ENCODE measurements around the gene WNT3. TPM values are rescaled to one million over a fixed set of nuclear protein-coding genes. Genes with fewer than 3 reads are reported as not detected.

Gene WNT3
- total and polyA plus RNA-seq, 4 experiments from 2014 or later, result not detected

- Mint-ChIP-seq H3K9me3 (peaks cover 0 to 2% (median 0%) of the 10 kb centered on the region in 8 donors), H3K27ac (no peak overlapping the region), H3K4me1 (peaks cover 3 to 4% (median 3%) of the 10 kb centered on the region in 4 donors), H3K27me3 (peaks cover 35 to 55% of the 10 kb centered on the region in 2 donors), H3K36me3 (no peaks in the 10 kb centered on the region), H3K4me3 (no peak overlapping the region)
- ChIA-PET CTCF (ENCODE audit: partially characterized antibody) (no interaction called here), POLR2A (ENCODE audit: partially characterized antibody) (no interaction called here)
- H3K9me3 ChIP-seq (ENCODE audit: control insufficient read depth in 1 of 2, low read length in 2 of 2), result no peaks in the 10 kb centered on the region
- H3K4me3 ChIP-seq (ENCODE audit: low read length in 2 of 2), result no peak overlapping the region
- peaks cover 33% of the 10 kb centered on the region for H3K27me3 ChIP-seq (ENCODE audit: insufficient read depth, low read length)
- no peaks in the 10 kb centered on the region for H3K36me3 ChIP-seq (ENCODE audit: insufficient read depth, low read length)
- peaks cover 8% of the 10 kb centered on the region for H3K4me1 ChIP-seq (ENCODE audit: insufficient read depth, low read length)
- intact Hi-C loops (cut with micrococcal nuclease), result no loop called here
- no peak for DNase-seq
- H3K27ac ChIP-seq (ENCODE audit: low read depth, low read length), result no peak overlapping the region
Observed at GRCh38 chr17:46812624-46813318, 5.7 kb downstream of the WNT3 start.

GRCh38 chr17:46811978-46812583, 6.4 kb downstream of the WNT3 start:
- DNase-seq, result no peak
- POLR2A ChIA-PET (ENCODE audit: partially characterized antibody), result no interaction called here
- intact Hi-C loops (cut with micrococcal nuclease), result no loop called here
- no peaks in the 10 kb centered on the region for H3K36me3 ChIP-seq (ENCODE audit: insufficient read depth, low read length)
- H3K4me3 ChIP-seq (ENCODE audit: low read length in 2 of 2), result no peak overlapping the region
- H3K9me3 ChIP-seq (ENCODE audit: control insufficient read depth in 1 of 2, low read length in 2 of 2), result no peaks in the 10 kb centered on the region
- peaks cover 26% of the 10 kb centered on the region for H3K27me3 ChIP-seq (ENCODE audit: insufficient read depth, low read length)
- CTCF ChIA-PET (ENCODE audit: partially characterized antibody), result no interaction called here
- H3K4me1 Mint-ChIP-seq, result no peaks in the 10 kb centered on the region
- peaks cover 0 to 2% (median 0%) of the 10 kb centered on the region in 8 donors for H3K9me3 Mint-ChIP-seq
- H3K4me3 Mint-ChIP-seq, result no peak overlapping the region
- H3K36me3 Mint-ChIP-seq, result no peaks in the 10 kb centered on the region
- H3K27ac ChIP-seq (ENCODE audit: low read depth, low read length), result no peak overlapping the region
- H3K27me3 Mint-ChIP-seq, result peaks cover 29 to 54% of the 10 kb centered on the region in 2 donors
- H3K4me1 ChIP-seq (ENCODE audit: insufficient read depth, low read length), result peaks cover 3% of the 10 kb centered on the region
- H3K27ac Mint-ChIP-seq, result no peak overlapping the region

GRCh38 chr17:46810837-46811236, 7.7 kb downstream of the WNT3 start:
- H3K27ac Mint-ChIP-seq, result peak overlapping the region in 1 of 7 donors; percentile 50
- no peaks in the 10 kb centered on the region for H3K9me3 Mint-ChIP-seq
- DNase-seq, result no peak
- Histone ChIP-seq H3K9me3 (ENCODE audit: control insufficient read depth in 1 of 2, low read length in 2 of 2) (no peaks in the 10 kb centered on the region), H3K27me3 (ENCODE audit: insufficient read depth, low read length) (peaks cover 15% of the 10 kb centered on the region), H3K36me3 (ENCODE audit: insufficient read depth, low read length) (no peaks in the 10 kb centered on the region), H3K4me3 (ENCODE audit: low read length in 2 of 2) (no peak overlapping the region), H3K27ac (ENCODE audit: low read depth, low read length) (no peak overlapping the region), H3K4me1 (ENCODE audit: insufficient read depth, low read length) (no peaks in the 10 kb centered on the region)
- H3K36me3 Mint-ChIP-seq, result no peaks in the 10 kb centered on the region
- POLR2A ChIA-PET (ENCODE audit: partially characterized antibody), result no interaction called here
- no peak overlapping the region for H3K4me3 Mint-ChIP-seq
- no peaks in the 10 kb centered on the region for H3K4me1 Mint-ChIP-seq
- H3K27me3 Mint-ChIP-seq, result peaks cover 19 to 42% of the 10 kb centered on the region in 2 donors
- intact Hi-C loops (cut with micrococcal nuclease), result no loop called here
- CTCF ChIA-PET (ENCODE audit: partially characterized antibody), result no interaction called here

- no peaks in the 10 kb centered on the region for H3K9me3 Mint-ChIP-seq
- intact Hi-C loops (cut with micrococcal nuclease), result no loop called here
- H3K36me3 Mint-ChIP-seq, result no peaks in the 10 kb centered on the region
- Histone ChIP-seq H3K36me3 (ENCODE audit: insufficient read depth, low read length) (no peaks in the 10 kb centered on the region), H3K4me3 (ENCODE audit: low read length in 2 of 2) (no peak overlapping the region), H3K27me3 (ENCODE audit: insufficient read depth, low read length) (peaks cover 11% of the 10 kb centered on the region), H3K4me1 (ENCODE audit: insufficient read depth, low read length) (no peaks in the 10 kb centered on the region), H3K27ac (ENCODE audit: low read depth, low read length) (no peak overlapping the region), H3K9me3 (ENCODE audit: control insufficient read depth in 1 of 2, low read length in 2 of 2) (no peaks in the 10 kb centered on the region)
- H3K4me1 Mint-ChIP-seq, result no peaks in the 10 kb centered on the region
- ChIA-PET CTCF (ENCODE audit: partially characterized antibody) (no interaction called here), POLR2A (ENCODE audit: partially characterized antibody) (no interaction called here)
- no peak overlapping the region for H3K4me3 Mint-ChIP-seq
- H3K27me3 Mint-ChIP-seq, result peaks cover 9 to 36% of the 10 kb centered on the region in 2 donors
- DNase-seq, result no peak
- no peak overlapping the region for H3K27ac Mint-ChIP-seq
Observed at GRCh38 chr17:46809110-46809571, 9.4 kb downstream of the WNT3 start.

GRCh38 chr17:46805771-46806170, 12.7 kb downstream of the WNT3 start:
- POLR2A ChIA-PET (ENCODE audit: partially characterized antibody), result no interaction called here
- no peaks in the 10 kb centered on the region for H3K36me3 ChIP-seq (ENCODE audit: insufficient read depth, low read length)

GRCh38 chr17:46803544-46803943, 14.9 kb downstream of the WNT3 start:
- Mint-ChIP-seq H3K4me1 (no peaks in the 10 kb centered on the region), H3K27me3 (peaks cover 3 to 9% of the 10 kb centered on the region in 2 donors), H3K27ac (no peak overlapping the region), H3K36me3 (no peaks in the 10 kb centered on the region), H3K9me3 (no peaks in the 10 kb centered on the region), H3K4me3 (no peak overlapping the region)
- Histone ChIP-seq H3K4me3 (ENCODE audit: low read length in 2 of 2) (no peak overlapping the region), H3K27me3 (ENCODE audit: insufficient read depth, low read length) (no peaks in the 10 kb centered on the region), H3K27ac (ENCODE audit: low read depth, low read length) (no peak overlapping the region), H3K36me3 (ENCODE audit: insufficient read depth, low read length) (no peaks in the 10 kb centered on the region), H3K4me1 (ENCODE audit: insufficient read depth, low read length) (no peaks in the 10 kb centered on the region), H3K9me3 (ENCODE audit: control insufficient read depth in 1 of 2, low read length in 2 of 2) (no peaks in the 10 kb centered on the region)
- ChIA-PET CTCF (ENCODE audit: partially characterized antibody) (no interaction called here), POLR2A (ENCODE audit: partially characterized antibody) (no interaction called here)
- intact Hi-C loops (cut with micrococcal nuclease), result no loop called here
- no peak for DNase-seq

More at GRCh38 chr17:46805771-46806170, 12.7 kb downstream of the WNT3 start:
- Histone ChIP-seq H3K4me3 (ENCODE audit: low read length in 2 of 2) (no peak overlapping the region), H3K4me1 (ENCODE audit: insufficient read depth, low read length) (no peaks in the 10 kb centered on the region), H3K27ac (ENCODE audit: low read depth, low read length) (no peak overlapping the region), H3K27me3 (ENCODE audit: insufficient read depth, low read length) (no peaks in the 10 kb centered on the region), H3K9me3 (ENCODE audit: control insufficient read depth in 1 of 2, low read length in 2 of 2) (no peaks in the 10 kb centered on the region)
- H3K9me3 Mint-ChIP-seq, result no peaks in the 10 kb centered on the region
- no peak for DNase-seq
- H3K4me3 Mint-ChIP-seq, result no peak overlapping the region
- CTCF ChIA-PET (ENCODE audit: partially characterized antibody), result interaction anchor here (0.8 kb wide), 1 partner anchor 20 kb away, joined by 3 read pairs; no protein-coding TSS in a partner anchor
- no peaks in the 10 kb centered on the region for H3K36me3 Mint-ChIP-seq
- H3K4me1 Mint-ChIP-seq, result no peaks in the 10 kb centered on the region
- H3K27me3 Mint-ChIP-seq, result peaks cover 2 to 10% of the 10 kb centered on the region in 2 donors
- intact Hi-C loops (cut with micrococcal nuclease), result no loop called here
- H3K27ac Mint-ChIP-seq, result no peak overlapping the region

- Histone ChIP-seq H3K9me3 (ENCODE audit: control insufficient read depth in 1 of 2, low read length in 2 of 2) (no peaks in the 10 kb centered on the region), H3K4me1 (ENCODE audit: insufficient read depth, low read length) (no peaks in the 10 kb centered on the region), H3K4me3 (ENCODE audit: low read length in 2 of 2) (no peak overlapping the region), H3K27ac (ENCODE audit: low read depth, low read length) (no peak overlapping the region), H3K36me3 (ENCODE audit: insufficient read depth, low read length) (no peaks in the 10 kb centered on the region), H3K27me3 (ENCODE audit: insufficient read depth, low read length) (no peaks in the 10 kb centered on the region)
- Mint-ChIP-seq H3K4me1 (no peaks in the 10 kb centered on the region), H3K27me3 (peaks cover 3 to 9% of the 10 kb centered on the region in 2 donors), H3K27ac (no peak overlapping the region), H3K36me3 (no peaks in the 10 kb centered on the region), H3K9me3 (no peaks in the 10 kb centered on the region), H3K4me3 (no peak overlapping the region)
- ChIA-PET CTCF (ENCODE audit: partially characterized antibody) (no interaction called here), POLR2A (ENCODE audit: partially characterized antibody) (no interaction called here)
- no peak for DNase-seq
- intact Hi-C loops (cut with micrococcal nuclease), result no loop called here
Observed at GRCh38 chr17:46802800-46803199, 15.7 kb downstream of the WNT3 start.

All from CD4-positive, alpha-beta memory T cell (primary cell).